GM19397 (cell line): ENCODE data around the gene LINC01488.

Experiments
- ATAC-seq: cut with Tn5 transposase; IDR thresholded peaks from one replicate; pipeline ENCODE4 v1.9.1; 2021; ENCODE audit warnings: mild to moderate bottlenecking, moderate library complexity; ENCODE audit not compliant: unreplicated experiment

LINC01488 gene

DNA sequence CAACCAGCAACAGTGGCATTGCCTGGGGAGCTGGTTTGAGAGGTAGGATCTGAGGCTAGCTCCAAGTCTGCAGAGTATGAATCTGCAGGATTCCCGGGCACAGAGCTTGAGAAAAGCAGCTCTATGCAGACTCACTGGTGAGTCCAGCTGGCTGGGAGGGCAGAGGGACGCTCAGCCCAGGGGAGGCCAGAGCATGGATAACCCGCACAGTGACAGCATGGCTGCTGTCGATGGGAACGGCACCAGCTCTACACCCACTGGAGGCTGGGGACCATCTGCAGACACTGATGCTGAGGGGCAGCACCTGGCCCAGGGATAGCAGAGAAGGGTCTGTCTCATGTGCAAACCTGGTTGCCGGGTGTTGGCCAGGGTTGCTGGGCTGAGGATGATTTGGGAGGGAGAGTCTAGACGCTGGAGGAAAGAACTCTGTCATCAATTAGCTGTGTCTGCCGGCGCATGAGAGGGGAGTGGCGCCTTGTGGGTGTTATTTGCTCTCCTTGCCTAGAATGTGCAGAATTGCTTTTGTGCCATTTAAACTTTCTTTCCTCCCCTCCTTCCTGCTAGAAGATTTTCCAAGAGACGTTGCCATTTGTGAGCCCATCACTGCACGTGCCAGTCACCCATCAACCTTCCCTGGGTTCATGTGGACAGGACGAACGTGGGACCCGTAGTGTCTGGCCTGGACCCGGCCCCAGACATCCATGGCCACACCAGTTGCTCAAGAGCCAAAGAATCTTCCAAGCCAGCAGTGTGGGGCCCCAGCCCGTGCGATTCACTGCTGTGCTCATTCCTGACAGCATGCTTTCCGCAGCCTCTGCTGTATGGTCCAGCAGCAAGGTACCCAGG, 19.1 kb upstream of the LINC01488 start:
- no peak for ATAC-seq

DNA sequence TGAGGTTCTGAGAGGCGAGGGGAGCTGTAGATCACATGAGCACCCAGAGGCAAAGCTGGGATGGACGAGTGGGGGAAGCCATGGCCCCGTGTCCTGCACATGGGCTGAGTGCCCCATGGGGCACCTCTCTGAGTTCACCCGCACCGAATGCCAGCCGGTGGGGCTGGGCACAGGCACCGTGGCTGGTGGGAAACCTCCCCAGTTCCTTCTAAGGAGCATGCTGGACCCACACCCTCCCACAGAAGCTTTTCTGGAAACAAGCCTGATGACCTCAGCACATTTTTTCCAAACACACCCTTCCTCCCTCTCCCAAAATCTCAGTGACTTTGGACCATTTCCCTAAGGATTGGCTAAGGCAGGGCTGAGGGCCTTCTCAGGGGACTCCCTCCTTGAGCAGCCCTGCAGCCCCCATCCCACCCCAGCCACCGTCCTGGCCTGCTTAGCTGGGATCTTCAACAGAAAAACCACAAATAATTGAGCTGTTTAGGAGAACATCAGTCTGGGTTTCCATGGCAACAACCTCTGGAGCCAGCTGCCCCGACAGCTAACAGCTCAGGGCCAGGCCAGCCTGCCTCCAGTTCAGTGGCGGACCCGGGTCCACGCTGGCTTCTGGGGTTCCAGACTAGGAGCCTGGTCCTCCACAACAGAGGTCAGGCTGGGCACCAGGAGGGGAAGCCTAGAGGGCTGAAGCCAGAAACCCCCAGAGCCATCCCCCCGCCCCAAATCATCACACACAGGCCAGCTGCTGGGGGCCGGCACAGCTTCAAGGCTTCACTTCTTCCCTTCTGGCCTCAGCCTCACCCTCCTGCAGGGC, 18.1 kb upstream of the LINC01488 start:
- ATAC-seq = no peak

DNA sequence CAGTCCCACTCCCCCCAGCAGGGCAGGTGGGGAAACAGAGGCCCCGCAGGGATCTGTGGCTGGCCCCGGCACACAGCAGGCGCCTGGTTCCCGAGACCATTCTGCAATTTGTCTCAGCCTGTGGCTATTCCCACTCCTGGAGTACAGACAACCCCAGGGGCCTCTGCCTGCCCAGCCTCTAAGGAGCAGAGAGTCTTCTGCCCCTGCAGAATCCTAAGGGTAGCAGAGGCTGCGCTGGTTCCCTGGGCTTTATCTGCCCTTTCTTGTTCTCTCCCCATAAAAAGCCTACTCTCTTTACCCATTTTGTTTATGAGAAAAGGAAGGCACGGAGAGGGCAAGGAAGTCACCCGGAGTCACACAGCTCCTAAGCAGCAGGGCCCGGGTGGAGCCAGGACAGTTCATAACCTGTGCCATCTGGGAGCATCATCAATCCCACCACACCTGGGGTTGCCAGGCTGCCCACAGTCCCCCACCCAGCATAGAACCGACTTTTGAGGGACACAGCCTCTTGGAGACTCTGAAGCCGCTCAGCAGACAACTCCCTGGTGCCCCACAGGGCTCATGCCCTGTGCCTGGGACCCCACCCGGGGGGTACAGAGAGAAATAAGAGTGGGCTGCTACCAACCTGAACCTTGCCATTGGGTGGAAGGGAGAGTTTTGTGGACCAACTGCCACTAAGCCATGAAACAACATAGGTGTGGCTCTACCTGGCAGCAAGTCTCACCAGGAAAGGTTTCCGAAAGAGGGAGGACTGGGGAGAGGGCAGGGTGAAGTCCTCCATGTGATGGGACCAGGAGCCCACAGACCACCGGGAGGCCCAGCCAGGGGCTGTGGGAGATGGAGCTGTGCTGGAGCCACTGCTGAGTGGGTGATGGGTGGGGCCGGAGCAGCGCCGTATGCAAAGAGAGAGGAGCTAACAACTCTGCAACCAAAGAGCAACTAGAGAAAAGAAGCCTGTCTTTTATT, 17.2 kb upstream of the LINC01488 start:
- ATAC-seq = no peak

DNA sequence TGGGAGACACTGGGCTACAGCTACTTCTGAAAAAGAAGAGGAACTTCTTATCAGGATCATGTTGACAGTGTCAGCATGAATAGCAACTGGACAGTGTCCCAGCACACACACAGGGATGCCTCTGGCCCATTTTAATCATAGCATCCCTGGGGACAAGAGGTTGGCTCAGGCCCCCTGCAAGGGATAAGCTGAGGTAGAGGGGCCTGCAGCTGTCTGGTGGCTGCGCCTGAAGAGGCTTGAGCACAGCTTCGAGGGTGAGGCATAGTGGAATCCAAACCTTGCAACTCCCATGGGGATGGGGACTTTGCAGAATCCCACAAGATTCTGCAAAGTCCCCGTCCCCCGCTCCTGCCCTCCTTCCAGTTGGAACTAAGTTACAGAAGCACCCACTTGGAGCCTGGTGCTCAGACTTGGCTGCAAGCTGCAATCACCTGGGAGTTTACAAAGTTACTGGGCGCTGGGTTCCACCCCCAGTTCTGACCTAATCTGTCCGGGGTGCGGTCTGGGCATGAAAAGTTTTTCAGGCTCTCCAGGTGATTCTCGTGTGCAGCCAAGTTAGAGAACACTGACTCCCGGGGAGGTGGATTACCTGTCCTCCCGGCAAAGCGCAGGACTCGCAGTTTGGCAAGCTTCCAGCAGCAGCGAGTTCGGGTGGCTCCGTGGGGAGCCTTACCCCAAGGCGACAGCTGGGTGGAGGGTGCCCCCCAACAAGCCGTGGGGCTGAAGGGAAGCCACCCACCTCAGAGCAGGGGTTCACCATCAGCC, 16.0 kb upstream of the LINC01488 start:
- no peak for ATAC-seq

DNA sequence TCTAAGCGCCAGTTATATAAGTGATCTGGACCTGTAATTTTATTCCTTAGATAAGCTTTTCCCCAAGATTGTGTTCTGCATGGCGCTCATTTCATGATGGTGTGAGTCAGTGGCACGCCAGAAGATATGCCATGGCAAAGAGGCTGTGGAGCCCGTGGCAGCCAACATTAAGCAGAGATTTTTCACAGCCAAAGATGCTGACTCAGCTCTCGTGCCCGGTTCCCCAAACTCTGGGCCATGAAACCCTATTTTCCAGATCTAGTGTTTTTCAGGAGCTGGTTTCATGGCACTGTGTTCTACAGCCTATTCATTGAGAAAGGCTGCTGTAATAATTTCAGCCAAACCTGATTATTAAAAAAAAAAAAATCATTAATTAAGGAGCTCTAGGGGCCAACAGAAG, 15.4 kb upstream of the LINC01488 start:
- ATAC-seq = no peak

DNA sequence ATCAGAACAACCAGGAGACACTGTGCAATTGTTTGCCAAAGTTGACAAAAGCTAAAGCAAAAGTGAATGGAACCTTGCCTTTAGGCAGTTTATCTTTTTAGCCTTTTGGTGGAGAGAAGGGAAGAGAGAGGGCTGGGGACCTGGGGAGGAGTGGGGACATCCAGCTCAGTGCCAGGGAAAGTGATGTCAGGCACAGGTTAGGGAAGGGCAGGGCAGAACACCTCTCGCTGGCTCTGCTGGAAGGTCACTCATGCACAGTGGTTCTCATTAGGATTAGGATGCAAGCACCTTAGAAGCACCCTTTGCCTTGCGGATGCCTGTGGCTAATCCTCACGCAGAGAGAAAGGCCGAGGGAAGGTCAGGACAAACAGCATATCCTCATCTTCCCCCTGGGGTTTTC, 14.3 kb upstream of the LINC01488 start:
- no peak for ATAC-seq

DNA sequence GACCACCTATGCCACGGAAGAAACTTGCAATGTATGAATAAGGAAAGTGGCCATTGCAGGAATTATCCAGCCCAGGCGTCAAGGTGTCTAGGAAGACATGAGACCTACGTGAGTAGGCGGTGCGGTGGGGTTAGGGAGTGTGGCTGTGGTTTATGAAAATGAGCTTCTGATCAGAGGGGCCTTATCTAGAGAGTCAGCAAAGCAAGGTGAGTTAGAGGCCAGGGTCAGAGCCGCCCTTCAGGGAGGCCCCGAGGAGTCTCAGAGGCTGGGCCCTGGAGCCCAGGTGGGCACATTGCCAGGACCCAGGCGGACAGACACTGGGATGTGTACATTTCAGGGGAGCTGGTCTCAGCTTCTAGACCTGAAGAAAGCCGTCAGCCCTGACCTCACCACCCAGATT, 13.8 kb upstream of the LINC01488 start:
- ATAC-seq = no peak

DNA sequence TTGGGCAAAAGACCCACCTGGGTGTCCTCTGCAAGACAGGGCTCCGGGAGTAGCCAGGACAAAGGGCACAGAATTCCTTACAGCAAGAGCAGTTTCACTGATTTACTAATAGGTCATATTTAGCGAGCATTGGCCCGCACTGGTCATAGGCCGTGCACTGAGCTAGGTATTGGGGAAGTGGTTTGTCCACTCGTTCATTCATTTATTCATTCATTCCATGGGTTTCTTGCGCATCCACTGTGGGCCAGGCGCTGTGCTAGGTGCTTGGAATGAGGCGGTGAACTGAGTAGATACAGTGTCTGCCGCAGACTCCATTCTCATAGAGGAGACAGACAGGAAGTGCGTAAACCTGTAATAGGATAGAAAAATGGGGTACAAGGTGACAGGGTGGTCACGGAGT, 13.2 kb upstream of the LINC01488 start:
- ATAC-seq = no peak

DNA sequence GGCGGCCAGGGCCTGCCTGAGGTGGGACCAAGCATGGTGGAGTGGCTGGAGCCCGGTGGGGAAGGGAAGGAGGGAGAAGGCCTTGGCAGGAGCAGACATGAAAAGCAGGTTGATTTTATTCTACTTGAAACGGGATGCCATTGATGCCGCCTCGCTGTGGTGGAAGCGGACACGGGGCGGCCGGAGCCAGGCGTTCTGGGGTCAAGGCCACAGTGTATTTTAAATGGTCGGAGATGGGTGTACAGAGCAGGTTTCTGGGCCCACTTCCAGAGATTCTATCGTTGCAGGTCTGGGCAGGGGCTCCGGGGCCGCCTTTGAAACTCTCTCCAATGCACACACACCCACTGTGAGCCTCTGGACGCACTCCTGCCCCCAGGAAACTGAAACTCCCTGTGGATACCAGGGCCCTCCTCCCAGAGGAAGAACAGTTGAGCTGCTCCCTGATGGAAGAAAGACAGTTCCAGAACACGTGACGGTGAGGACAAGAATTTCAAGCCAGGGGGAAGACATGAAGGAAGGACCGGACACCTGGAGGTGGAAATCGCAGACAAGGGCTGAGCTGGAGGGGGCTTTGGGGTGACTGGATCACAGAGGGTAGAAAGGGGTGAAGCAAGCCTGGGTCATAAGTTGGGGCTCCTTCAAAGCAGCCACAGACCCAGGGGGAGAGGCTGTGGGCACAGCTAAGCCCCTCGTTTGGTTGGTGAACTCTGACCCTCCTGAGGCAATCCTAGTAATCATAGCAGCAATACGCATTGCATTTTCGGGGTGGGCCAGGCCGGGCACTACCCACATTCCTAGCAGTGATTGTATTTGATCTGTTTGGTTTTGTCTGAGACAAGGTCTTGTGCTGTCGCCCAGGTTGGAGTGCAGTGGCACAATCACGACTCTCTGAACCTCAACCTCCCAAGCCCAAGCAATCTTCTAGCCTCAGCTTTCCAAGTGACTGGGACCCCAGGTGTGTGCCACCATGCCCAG, 12.3 kb upstream of the LINC01488 start:
- no peak for ATAC-seq

DNA sequence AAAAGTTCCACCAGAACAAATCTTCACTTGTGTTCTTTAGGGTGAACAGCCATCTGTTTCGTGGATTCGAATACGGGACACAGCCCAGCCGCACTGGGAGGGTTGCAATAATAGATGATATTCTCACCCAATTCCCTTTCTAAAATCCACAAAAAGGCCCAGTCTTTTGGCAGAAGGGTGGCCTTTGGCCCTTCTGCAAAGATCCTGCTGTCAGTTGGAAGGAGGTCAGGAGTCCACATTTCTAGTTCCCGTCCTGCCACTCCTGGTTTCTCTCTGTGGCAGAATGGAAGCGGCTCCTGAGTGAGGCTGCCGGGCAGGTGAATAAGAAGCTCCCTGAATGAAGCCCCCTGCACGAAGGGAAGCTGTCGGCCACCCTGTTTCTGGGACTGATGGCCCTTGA, 11.2 kb upstream of the LINC01488 start:
- ATAC-seq = no peak

DNA sequence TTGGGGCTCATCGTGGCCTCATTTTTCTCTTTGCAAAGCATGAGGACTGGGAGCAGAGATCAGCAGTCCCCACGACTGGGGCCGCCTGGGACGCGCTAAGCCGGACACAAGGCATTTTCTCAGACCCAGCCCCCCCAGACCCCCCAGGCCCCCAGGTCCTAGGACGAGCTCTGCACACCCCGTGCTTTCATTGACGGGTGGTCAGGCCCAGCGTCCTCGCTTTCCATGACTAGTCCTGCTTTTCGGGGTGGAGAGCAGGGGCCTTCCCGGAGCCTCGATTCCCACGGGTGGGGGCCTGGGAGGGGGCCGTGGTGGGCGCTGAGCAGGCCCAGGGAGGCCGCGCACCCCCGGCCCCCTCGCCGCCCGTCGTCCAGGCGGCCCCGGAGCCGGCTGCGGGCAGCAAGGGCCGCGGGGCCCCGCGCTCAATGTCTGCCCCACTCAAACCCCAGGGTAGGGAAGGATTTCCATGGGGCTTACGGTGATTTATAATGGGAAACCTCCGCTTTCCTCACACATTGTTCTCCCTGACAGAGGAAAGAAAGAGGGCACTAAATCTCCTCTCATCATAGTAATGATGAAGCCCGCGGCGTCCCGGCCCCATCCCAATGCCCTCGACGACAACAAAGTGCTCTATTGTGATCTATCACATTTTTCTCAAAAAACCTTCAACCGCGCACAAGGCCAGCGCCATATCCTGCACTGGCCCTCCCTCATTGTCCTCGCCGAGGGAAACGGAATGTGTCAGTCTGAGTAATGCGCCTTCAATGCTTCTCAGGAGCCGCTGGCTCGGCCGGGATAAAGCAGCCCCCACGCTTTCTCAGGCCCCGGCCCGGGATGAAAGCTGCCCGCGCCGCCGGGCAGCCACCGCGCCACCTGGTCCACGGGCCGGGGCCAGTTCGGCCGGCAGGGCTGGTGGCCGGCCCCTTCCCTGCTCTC, 10.4 kb upstream of the LINC01488 start:
- no peak for ATAC-seq

DNA sequence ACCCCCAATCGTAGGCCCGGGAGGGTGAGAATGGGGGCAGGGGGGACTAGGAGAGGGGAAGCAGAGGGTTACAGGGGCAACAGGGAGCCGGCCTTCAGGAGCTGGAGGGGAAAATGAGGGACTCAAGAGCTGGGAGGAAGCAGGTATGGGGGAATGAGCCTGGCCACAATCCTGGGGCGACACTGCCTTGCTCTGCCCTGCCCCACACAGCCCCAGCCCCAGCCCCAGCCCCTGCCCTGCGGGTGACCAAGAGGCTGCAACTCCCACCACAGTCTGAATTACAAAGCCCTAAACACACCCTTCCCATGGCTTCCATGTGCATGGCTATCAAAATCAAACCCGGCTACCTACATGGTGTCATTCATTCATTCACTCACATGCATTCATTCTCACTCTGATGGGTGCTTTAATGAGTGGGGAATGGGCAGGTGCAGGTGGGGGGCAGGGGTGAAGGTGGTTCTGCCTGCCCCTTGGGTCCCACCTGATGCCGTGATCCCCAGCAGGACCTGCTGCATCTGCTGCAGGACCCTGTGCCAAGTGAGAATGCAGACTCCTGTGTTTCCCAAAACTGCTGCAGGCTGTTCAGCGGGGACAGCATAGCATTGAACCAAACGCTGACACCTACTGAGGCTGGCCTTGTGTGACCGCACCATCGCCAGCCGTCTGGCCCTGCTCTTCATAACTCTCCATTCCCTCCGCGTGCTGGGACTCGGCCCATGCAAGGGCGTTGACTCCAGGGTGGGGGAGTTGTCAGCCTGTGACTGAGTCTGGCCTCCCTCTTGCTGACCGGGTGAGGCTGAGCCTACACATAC, 9.5 kb upstream of the LINC01488 start:
- no peak for ATAC-seq

DNA sequence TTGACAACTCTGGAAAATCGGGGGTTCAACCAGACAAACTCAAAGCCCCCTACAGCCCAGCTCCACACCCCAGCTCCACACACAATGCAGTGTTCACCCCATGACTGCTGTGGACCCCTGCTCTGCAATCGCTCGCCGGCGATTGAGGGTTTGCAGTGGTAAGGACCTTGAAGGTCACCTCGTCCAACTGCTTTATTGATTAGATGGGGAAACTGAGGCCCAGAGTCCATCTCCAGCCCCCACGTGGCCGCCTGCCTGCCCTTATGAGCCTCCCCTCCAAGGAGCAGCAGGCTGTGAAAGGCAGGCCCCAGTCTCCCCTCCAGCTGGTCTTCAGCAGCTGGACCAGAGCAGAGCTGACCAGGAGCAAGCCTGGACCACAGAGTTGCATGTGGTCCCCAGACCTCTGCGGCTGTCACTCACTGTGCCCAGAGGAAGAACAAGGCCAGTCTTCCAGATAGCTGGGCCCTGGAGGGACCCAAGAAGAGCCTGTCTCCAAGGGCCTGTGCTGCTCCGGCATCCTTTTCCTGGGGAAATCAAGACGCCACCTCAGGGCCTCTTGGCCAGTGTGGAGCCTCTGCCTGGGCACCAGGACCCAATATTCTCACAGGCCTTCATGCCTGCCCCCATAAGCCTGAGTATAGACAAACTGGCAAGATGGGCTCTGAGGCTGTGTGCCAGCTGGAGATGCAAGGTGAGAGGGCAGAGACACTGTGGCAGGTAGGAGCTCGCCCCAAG, 8.8 kb upstream of the LINC01488 start:
- no peak for ATAC-seq

DNA sequence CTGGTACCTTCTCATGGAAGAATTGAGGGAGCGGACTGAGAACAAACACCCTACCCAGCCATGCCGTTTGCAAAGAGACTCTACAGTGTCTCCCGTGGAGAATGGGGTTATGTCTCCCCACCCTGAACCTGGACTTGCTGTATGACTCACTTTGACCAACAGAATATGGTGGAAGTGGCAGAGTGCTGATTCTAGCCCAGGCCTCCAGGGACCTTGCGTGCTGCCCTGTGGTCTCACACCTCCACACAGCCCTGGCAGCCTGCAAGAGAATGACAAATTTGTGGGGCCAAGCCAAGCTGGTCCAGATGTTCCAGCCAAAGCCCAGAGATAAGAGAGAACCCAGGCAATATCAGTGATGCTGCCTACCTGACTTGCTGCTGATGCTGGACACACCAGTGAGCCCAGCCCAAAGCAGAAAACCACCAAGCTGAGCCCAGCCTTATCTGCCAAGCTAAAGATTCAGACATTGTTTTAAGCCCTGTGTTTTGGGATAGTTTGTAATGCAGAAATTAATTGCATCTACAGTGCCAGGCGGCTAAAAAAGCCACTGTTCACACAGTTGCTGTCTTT, 8.1 kb upstream of the LINC01488 start:
- no peak for ATAC-seq

DNA sequence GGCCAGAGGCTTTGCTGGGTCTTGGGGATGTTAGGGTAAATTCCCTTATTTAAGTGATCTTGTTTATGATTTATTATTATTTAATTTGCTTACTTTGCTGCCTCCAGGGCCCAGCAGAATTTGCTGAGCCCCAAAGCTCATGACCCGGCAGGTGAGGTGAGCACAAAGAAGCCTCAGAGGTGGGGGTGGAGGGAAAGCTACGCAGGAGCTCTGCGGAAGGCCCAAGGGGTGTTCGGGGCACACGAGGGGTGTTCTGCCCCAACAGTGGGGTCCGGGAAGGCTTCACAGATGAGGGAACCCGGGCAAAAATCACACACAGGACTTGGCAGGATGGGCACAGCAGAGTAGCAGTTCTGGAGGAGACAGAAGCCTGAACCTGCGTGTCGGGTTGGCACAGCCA, 6.7 kb upstream of the LINC01488 start:
- ATAC-seq = no peak

DNA sequence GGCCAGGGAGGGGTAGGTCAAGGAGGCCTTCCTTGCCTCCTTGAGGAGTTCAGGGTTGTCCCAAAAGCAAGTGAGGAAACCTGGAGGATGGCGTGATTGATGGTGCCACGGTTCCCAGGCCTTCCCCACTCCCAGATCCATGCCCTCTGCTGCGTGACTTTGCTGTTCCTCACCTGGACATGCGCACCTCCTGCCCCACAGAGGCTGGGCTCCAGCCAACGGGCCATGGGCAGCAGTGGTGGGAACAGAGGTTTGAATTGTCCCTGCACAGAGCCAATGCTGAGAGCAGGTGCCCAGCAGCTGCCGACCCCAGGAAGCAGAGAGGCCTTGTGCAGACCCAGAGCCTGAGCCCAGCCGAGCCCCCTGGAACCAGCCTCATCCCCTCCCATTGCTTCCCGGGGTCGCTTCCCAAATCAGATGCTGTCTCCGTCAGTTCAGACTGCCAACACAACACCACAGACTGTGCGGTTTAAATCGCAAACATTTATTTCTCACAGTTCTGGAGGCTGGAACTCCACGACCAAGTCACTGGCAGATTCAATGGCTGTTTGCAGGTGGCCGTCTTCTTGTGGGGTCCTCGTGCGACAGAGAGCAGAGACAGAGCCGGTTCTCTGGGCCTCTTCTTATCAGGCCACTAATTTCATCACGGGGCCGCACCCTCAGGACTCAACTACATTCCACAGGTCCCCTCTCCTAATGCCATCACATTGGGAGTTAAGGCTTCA, 6.2 kb upstream of the LINC01488 start:
- no peak for ATAC-seq
